H9 (cell line): ENCODE data around the gene CFAP97D2. TPM values are rescaled to one million over a fixed set of nuclear protein-coding genes. Genes with fewer than 3 reads are reported as not detected.
A peak's percentile ranks its signal among the peaks of the same experiment; 100 is the strongest.

Experiments
- DNase-seq: peaks from one replicate; pipeline ENCODE4 v3.0.0-alpha.2; 2017
- H2AFZ ChIP-seq: one replicate; pipeline ENCODE4 v1.6.1; 2013; ENCODE audit warnings: mild to moderate bottlenecking, low read length, control low read depth, moderate library complexity
- H2AK5ac ChIP-seq: 2 replicates; pipeline ENCODE4 v1.6.1; 2013; ENCODE audit warnings: low read length, control low read depth, mixed read lengths; ENCODE audit not compliant: insufficient read length
- H2BK120ac ChIP-seq: one replicate; pipeline ENCODE4 v1.6.1; 2013; ENCODE audit warnings: low read depth, mild to moderate bottlenecking, low read length, control low read depth, inconsistent platforms; ENCODE audit not compliant: poor library complexity, severe bottlenecking
- H2BK12ac ChIP-seq: 2 replicates; pipeline ENCODE4 v1.6.1; 2013; ENCODE audit warnings: low read length, control low read depth, mixed read lengths, low read depth; ENCODE audit not compliant: insufficient read length
- H2BK15ac ChIP-seq: 2 replicates; pipeline ENCODE4 v1.6.1; 2013; ENCODE audit warnings: low read depth, low read length, control low read depth
- H2BK20ac ChIP-seq: one replicate; pipeline ENCODE4 v1.6.1; 2013; ENCODE audit warnings: low read depth, mild to moderate bottlenecking, low read length, control low read depth, inconsistent platforms; ENCODE audit not compliant: poor library complexity, severe bottlenecking
- H2BK5ac ChIP-seq: 2 replicates; pipeline ENCODE4 v1.6.1; 2013; ENCODE audit warnings: low read length, control low read depth, mixed read lengths; ENCODE audit not compliant: insufficient read length
- H3K14ac ChIP-seq: 2 replicates; pipeline ENCODE4 v1.6.1; 2013; ENCODE audit warnings: low read length, control low read depth; ENCODE audit not compliant: insufficient read depth
- H3K18ac ChIP-seq: 2 replicates; pipeline ENCODE4 v1.6.1; 2013; ENCODE audit warnings: low read depth, mild to moderate bottlenecking, mixed read lengths, low read length, control low read depth; ENCODE audit not compliant: insufficient read length
- H3K23ac ChIP-seq: 2 replicates; pipeline ENCODE4 v1.6.1; 2013; ENCODE audit warnings: low read length, control low read depth, mixed read lengths, low read depth; ENCODE audit not compliant: insufficient read length
- H3K23me2 ChIP-seq: 2 replicates; pipeline ENCODE4 v1.6.1; 2013; ENCODE audit warnings: low read depth, mild to moderate bottlenecking, mixed read lengths, low read length, control low read depth; ENCODE audit not compliant: insufficient read length, poor library complexity, severe bottlenecking
- H3K27ac ChIP-seq: 2 replicates; pipeline ENCODE4 v1.5.1; 2013; ENCODE audit warnings: low read length, control low read depth, mixed read lengths, low read depth; ENCODE audit not compliant: insufficient read length
- H3K27me3 ChIP-seq: 2 replicates; pipeline ENCODE4 v1.6.1; 2013; ENCODE audit warnings: low read length, control low read depth, inconsistent platforms; ENCODE audit not compliant: insufficient read depth
- H3K4ac ChIP-seq: 2 replicates; pipeline ENCODE4 v1.6.1; 2013; ENCODE audit warnings: low read depth, mild to moderate bottlenecking, control low read depth, inconsistent platforms, low read length, moderate library complexity
- H3K4me1 ChIP-seq: 2 replicates; pipeline ENCODE4 v1.6.1; 2013; ENCODE audit warnings: low read length, control low read depth, inconsistent platforms; ENCODE audit not compliant: insufficient read depth
- H3K4me2 ChIP-seq: 2 replicates; pipeline ENCODE4 v1.6.1; 2013; ENCODE audit warnings: low read length, control low read depth, mixed read lengths; ENCODE audit not compliant: insufficient read length, insufficient read depth
- H3K56ac ChIP-seq: 2 replicates; pipeline ENCODE4 v1.6.1; 2013; ENCODE audit warnings: low read depth, mild to moderate bottlenecking, mixed read lengths, low read length, control low read depth; ENCODE audit not compliant: insufficient read length
- H3K79me1 ChIP-seq: 2 replicates; pipeline ENCODE4 v1.6.1; 2013; ENCODE audit warnings: low read depth, mild to moderate bottlenecking, moderate library complexity, low read length, control low read depth, inconsistent platforms; ENCODE audit not compliant: insufficient read depth, poor library complexity, severe bottlenecking
- H3K79me2 ChIP-seq: 2 replicates; pipeline ENCODE4 v1.6.1; 2013; ENCODE audit warnings: low read length, control low read depth, inconsistent platforms; ENCODE audit not compliant: insufficient read depth
- H3K9ac ChIP-seq: 2 replicates; pipeline ENCODE4 v1.6.1; 2013; ENCODE audit warnings: low read length, control low read depth, mixed read lengths; ENCODE audit not compliant: insufficient read length; ENCODE audit errors: extremely low read depth
- H3K9me3 ChIP-seq: one replicate; pipeline ENCODE4 v1.6.1; 2013; ENCODE audit warnings: low read depth, low read length, inconsistent platforms; ENCODE audit not compliant: control insufficient read depth
- H3T11ph ChIP-seq: one replicate; pipeline ENCODE4 v1.6.1; 2013; ENCODE audit warnings: mild to moderate bottlenecking, low read length, control low read depth, inconsistent platforms
- H4K20me1 ChIP-seq: one replicate; pipeline ENCODE4 v1.6.1; 2013; ENCODE audit not compliant: control insufficient read depth, insufficient read length, insufficient read depth
- H4K5ac ChIP-seq: 2 replicates; pipeline ENCODE4 v1.6.1; 2013; ENCODE audit warnings: low read depth, mild to moderate bottlenecking, mixed read lengths, low read length, control low read depth; ENCODE audit not compliant: insufficient read length
- H4K8ac ChIP-seq: replicated peaks from 2 replicates; pipeline ENCODE4 v1.6.1; 2013; ENCODE audit warnings: low read length, control low read depth, mixed read lengths, low read depth; ENCODE audit not compliant: insufficient read length
- H4K91ac ChIP-seq: 2 replicates; pipeline ENCODE4 v1.6.1; 2013; ENCODE audit warnings: low read depth, mild to moderate bottlenecking, moderate library complexity, mixed read lengths, low read length, control low read depth; ENCODE audit not compliant: insufficient read length
- H3K27ac Mint-ChIP-seq, 3 experiments: 2 replicates in 2 of 3; 3 replicates in 1 of 3; pipeline ENCODE4 v1.8.0; 2020 to 2021; ENCODE audit warnings: mixed read lengths in 3 of 3, mild to moderate bottlenecking in 1 of 3, moderate library complexity in 1 of 3
- H3K27me3 Mint-ChIP-seq: 2 replicates; pipeline ENCODE4 v1.8.0; 2021; ENCODE audit warnings: low read depth, mild to moderate bottlenecking, moderate library complexity, mixed read lengths
- H3K36me3 Mint-ChIP-seq, 3 experiments: 2 replicates in 2 of 3; 3 replicates in 1 of 3; pipeline ENCODE4 v1.8.0; 2020 to 2021; ENCODE audit warnings: low read depth in 3 of 3, mixed read lengths in 3 of 3; ENCODE audit not compliant: insufficient read depth in 1 of 3
- H3K4me1 Mint-ChIP-seq, 2 experiments: 2 replicates each; pipeline ENCODE4 v1.8.0; 2020; ENCODE audit warnings: mixed read lengths in 2 of 2
- H3K4me3 Mint-ChIP-seq, 2 experiments: 2 replicates in 1 of 2; 3 replicates in 1 of 2; pipeline ENCODE4 v1.8.0; 2020 to 2021; ENCODE audit warnings: mild to moderate bottlenecking in 2 of 2, mixed read lengths in 2 of 2, moderate library complexity in 1 of 2
- H3K9me3 Mint-ChIP-seq, 2 experiments: 2 replicates in 1 of 2; 3 replicates in 1 of 2; pipeline ENCODE4 v1.8.0; 2020; ENCODE audit warnings: mild to moderate bottlenecking in 2 of 2, mixed read lengths in 2 of 2, moderate library complexity in 1 of 2
- WGBS: extraction: QIAGEN DNeasy Blood & Tissue Kit; methylation state at CpG from one replicate; pipeline ENCODE4 v1.1.7; 2013; ENCODE audit warnings: missing lambda C conversion rate, low lambda C conversion rate, mixed read lengths; ENCODE audit not compliant: insufficient read length; ENCODE audit errors: extremely low coverage; 5-methylcytosine and 5-hydroxymethylcytosine counted together
- total RNA-seq: library from RNA; stranded (reverse); gene quantifications from 2 replicates; pipeline ENCODE4 v1.2.1, GENCODE V29; 2021
- TF ChIP-seq, protein P1 (sequence below): fragments of 200-600 bp; sonication (generic); conservative IDR thresholded peaks from 3 replicates; pipeline ENCODE4 v1.8.0; 2021; ENCODE audit warnings: antibody characterized with exemption, mild to moderate bottlenecking

Gene CFAP97D2
- total RNA-seq, 1 experiment from 2014 or later = not detected

DNA sequence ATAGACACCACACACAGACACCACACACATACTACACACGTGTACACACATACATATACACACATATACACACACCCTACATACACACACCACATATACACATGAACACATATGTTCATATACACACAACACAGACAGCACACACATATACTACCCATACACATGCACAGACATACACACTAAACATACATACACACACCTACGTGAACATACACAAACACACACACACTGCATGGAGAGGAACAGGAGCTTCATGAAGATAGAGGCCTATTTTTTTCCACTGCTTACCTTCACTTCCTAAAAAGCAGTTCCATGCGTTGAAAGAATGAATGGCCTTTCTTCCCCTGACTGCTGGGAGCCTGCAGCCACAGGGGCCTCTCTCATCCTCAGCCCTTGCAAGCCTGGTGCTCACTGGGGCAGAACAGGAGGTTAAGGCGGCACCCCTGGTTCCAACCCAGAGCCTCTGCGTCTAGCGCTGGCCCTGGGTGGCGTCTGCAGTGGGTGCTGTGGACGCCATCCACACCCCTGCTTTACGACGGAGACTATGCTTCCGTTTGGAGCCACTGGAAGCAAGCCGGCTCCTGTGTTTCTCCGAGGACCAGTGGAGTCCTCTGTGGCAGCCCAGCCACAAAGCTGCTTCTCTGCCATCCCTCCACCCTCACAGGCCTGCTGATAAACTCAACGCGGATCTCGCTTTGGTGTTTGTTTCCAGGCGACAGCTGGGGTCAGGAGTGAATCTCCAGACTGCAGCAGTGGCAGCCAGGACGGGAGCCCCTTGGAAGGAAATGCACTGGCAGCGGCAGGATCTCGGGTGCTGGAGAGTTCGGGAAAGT is 44.7 kb upstream of the CFAP97D2 start:
- Histone ChIP-seq H3K9me3 (no peaks in the 10 kb centered on the region), H2AFZ (no peak overlapping the region), H3K14ac (no peak overlapping the region), H3K23me2 (peaks cover 10% of the 10 kb centered on the region), H3K56ac (no peak overlapping the region), H3K27me3 (no peaks in the 10 kb centered on the region), H2AK5ac (no peak overlapping the region), H3K18ac (no peak overlapping the region), H3K4me1 (no peaks in the 10 kb centered on the region; the same call in 1 of the 2 replicates), H3K4ac (no peak overlapping the region), H3K23ac (no peak overlapping the region), H3K27ac (no peak overlapping the region), H4K8ac (no peak overlapping the region), H2BK12ac (no peak overlapping the region), H3K79me1 (peaks cover 3% of the 10 kb centered on the region), H3K79me2 (peaks cover 6% of the 10 kb centered on the region; the same call in 1 of the 2 replicates), H4K20me1 (no peaks in the 10 kb centered on the region), H2BK5ac (no peak overlapping the region), H4K91ac (no peak overlapping the region), H3T11ph (no peak overlapping the region), H4K5ac (no peak overlapping the region), H2BK15ac (no peak overlapping the region), H2BK120ac (no peak overlapping the region), H3K4me2 (no peak overlapping the region), H3K9ac (no peak overlapping the region), H2BK20ac (no peak overlapping the region)
- H3K9me3 Mint-ChIP-seq = peaks cover 4 to 8% of the 10 kb centered on the region in 2 experiments; a peak in 4 of 5 replicates
- H3K36me3 Mint-ChIP-seq = peaks cover 0 to 10% (median 0%) of the 10 kb centered on the region in 3 experiments; a peak in 3 of 7 replicates
- H3K27me3 Mint-ChIP-seq = peaks cover 18% of the 10 kb centered on the region
- no peak for DNase-seq
- WGBS = 100% methylated on average over 1 of the region's 21 CpGs
- peak overlapping the region; percentile 11 to 51 for H3K4me3 Mint-ChIP-seq
- peaks cover 27 to 31% of the 10 kb centered on the region in 2 experiments for H3K4me1 Mint-ChIP-seq
- TF ChIP-seq, protein P1, sequence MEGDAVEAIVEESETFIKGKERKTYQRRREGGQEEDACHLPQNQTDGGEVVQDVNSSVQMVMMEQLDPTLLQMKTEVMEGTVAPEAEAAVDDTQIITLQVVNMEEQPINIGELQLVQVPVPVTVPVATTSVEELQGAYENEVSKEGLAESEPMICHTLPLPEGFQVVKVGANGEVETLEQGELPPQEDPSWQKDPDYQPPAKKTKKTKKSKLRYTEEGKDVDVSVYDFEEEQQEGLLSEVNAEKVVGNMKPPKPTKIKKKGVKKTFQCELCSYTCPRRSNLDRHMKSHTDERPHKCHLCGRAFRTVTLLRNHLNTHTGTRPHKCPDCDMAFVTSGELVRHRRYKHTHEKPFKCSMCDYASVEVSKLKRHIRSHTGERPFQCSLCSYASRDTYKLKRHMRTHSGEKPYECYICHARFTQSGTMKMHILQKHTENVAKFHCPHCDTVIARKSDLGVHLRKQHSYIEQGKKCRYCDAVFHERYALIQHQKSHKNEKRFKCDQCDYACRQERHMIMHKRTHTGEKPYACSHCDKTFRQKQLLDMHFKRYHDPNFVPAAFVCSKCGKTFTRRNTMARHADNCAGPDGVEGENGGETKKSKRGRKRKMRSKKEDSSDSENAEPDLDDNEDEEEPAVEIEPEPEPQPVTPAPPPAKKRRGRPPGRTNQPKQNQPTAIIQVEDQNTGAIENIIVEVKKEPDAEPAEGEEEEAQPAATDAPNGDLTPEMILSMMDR = no peak
- peak overlapping the region in 1 of 3 experiments; percentile 13; a peak in 1 of 7 replicates for H3K27ac Mint-ChIP-seq
